ENCODE data around the gene PAQR4.

- TF ChIP-seq EZH2 (IDR thresholded peaks at IDR 0.05; ENCODE audit: borderline replicate concordance) (no peak), CTCF (IDR thresholded peaks at IDR 0.05; ENCODE audit: poor library complexity) (no peak), EZH2phosphoT487 (IDR thresholded peaks at IDR 0.05; ENCODE audit: low read depth, severe bottlenecking, unreplicated experiment) (no peak)
These were observed 14.3 kb upstream of the PAQR4 start for GRCh38 chr16:2954656-2955381.
